Choroid plexus epithelial cell (primary cell): Measurements from ENCODE around the gene ROPN1L.

Experiments
- DNase-seq: peaks from one replicate; pipeline ENCODE4 v3.0.0-alpha.2; 2010; ENCODE audit warnings: low read depth
- H3K4me3 ChIP-seq: 2 replicates; pipeline ENCODE4 v1.5.1; 2011; ENCODE audit warnings: low read depth, mild to moderate bottlenecking, control low read depth, low read length, moderate library complexity
- TF ChIP-seq, protein P1 (sequence below): conservative IDR thresholded peaks from 2 replicates; pipeline ENCODE4 v1.5.1; 2011; ENCODE audit warnings: low read depth, mild to moderate bottlenecking, control low read depth, inconsistent platforms, low read length, moderate library complexity

Gene ROPN1L

DNA sequence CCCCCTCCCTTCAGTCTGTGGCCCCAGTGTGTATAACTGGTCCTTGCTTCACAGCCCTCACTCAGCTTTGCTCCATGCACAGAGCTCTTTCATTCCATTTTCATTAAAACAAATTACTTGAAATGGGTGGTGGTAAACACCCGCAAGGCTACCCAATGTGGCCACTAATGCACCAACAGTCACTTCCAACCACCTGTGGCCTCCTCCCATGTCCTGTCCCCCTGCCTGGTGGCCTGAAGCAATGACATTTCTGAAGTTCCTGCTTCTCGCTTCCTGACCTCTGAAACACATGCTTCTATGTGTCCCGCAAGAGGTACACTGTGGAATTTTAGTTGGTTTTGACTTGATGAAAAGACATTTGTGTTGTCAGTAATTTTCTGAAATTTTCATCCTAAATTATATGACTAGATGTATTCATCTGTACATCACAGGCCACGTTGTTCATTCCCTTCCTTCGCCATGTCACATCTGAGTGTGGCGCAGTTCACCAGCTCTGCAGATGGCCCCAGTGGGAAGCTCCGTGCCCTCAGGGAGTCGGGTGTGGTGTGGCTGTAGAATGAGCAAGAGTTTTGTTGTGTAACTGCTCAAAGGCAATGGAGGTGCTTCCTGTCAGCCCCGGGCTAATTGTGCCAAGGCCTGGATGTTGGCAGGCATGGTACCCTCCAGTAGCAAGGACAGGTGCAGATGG is 9.6 kb downstream of the ROPN1L start:
- TF ChIP-seq, protein P1, sequence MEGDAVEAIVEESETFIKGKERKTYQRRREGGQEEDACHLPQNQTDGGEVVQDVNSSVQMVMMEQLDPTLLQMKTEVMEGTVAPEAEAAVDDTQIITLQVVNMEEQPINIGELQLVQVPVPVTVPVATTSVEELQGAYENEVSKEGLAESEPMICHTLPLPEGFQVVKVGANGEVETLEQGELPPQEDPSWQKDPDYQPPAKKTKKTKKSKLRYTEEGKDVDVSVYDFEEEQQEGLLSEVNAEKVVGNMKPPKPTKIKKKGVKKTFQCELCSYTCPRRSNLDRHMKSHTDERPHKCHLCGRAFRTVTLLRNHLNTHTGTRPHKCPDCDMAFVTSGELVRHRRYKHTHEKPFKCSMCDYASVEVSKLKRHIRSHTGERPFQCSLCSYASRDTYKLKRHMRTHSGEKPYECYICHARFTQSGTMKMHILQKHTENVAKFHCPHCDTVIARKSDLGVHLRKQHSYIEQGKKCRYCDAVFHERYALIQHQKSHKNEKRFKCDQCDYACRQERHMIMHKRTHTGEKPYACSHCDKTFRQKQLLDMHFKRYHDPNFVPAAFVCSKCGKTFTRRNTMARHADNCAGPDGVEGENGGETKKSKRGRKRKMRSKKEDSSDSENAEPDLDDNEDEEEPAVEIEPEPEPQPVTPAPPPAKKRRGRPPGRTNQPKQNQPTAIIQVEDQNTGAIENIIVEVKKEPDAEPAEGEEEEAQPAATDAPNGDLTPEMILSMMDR: no peak
- no peak for DNase-seq
- no peak overlapping the region for H3K4me3 ChIP-seq

DNA sequence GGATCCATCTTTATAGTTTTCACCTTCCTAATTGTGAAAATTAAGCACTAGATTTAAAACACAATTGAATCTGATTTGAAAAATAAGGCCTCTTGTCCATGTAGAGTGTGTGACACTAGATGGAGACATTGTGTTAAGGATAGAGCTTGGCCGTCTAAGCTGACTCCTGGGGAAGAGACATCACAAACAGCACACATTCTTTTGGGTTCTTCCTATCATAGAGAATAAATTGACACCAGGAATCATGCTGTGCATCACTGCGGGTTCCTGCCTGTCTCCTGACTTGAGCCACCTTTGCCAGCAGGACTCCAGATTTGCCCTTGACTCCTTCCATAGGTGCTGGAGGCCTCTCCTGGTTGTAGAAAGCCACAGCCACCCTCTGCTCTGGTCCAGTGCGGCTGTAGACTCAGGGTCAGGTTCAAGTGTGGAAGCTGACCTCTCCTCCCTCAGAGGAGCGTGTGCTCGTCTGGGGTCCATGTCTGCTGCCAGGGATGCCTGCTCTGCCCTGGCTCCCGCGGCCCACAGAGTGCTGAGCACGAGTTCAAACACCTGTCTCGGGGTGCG is 11.2 kb downstream of the ROPN1L start:
- TF ChIP-seq, protein P1: peak; percentile 82
- DNase-seq: peak; percentile 95
- no peak overlapping the region for H3K4me3 ChIP-seq

DNA sequence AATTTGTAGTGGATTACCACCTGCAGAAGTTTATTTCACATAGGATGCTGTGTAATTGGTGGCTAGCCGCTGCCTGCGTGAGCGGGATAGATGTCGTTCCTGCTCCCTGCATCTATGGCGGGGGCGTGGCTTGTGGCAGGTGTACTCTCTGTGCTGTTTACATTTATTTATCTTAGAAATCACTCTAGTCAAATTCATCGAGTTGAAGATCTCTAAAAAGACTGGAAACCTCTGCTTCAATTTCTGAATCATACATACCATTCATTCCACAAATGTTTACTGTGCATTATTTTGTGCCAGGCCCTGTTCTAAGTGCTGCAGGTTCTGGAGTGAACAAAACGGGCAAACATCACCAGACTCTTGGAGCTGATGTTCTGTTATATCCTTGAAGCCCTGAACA is 11.9 kb downstream of the ROPN1L start:
- TF ChIP-seq, protein P1: no peak
- no peak overlapping the region for H3K4me3 ChIP-seq
- DNase-seq: peak; percentile 54

DNA sequence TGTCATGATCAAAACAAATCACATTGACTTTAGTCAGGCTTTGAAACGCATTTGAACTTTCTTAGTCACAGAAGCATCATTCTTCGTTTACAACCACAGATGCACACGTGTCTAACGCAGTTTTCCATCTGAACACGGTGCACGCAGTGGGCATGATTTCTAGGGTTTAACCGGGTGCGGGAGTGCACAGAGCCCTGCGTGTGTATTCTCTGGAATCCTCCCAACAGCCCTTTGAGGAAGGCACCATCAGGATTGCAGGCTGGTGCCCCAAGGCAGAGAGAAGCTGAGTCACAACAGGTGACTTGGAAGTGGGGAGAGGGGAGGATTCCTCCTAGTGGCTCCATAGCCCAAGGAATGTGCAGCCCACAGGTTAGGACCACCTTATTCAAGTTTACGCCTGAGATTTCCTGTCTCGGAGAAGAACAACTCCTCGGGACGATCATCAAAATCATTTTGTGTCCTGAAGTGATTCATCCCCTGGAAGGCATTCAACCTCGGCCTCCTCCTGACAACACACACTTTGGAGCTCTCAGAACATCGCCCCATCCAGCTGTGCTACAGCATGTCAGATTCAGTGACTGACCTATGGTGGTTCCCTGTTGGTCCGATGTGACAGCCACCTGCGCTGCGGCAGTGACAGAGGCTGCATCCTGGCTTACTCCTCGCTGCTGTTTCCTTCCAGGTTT is 13.1 kb downstream of the ROPN1L start:
- peak; percentile 67 for DNase-seq
- H3K4me3 ChIP-seq: no peak overlapping the region
- TF ChIP-seq, protein P1: no peak

DNA sequence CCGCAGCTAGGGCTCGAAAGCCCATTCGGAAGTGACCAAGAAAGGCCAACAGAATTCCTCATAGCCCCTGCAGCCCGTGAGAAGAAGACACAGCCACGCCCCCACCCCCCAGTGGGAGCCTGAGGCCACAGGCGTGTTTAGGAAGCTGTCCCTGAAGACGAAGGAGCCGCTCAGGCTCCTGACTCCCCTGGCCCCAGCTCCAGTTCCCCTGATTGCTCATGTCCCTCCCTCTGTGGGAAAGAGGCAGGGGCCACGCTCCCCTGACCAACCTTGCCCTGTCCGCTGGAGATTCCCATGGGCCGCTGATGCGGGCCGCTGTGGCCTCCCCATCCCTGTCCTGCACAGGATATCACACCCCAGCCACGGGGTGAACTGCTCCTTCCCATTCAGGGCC is 13.6 kb downstream of the ROPN1L start:
- no peak for DNase-seq
- TF ChIP-seq, protein P1: no peak
- H3K4me3 ChIP-seq: no peak overlapping the region

DNA sequence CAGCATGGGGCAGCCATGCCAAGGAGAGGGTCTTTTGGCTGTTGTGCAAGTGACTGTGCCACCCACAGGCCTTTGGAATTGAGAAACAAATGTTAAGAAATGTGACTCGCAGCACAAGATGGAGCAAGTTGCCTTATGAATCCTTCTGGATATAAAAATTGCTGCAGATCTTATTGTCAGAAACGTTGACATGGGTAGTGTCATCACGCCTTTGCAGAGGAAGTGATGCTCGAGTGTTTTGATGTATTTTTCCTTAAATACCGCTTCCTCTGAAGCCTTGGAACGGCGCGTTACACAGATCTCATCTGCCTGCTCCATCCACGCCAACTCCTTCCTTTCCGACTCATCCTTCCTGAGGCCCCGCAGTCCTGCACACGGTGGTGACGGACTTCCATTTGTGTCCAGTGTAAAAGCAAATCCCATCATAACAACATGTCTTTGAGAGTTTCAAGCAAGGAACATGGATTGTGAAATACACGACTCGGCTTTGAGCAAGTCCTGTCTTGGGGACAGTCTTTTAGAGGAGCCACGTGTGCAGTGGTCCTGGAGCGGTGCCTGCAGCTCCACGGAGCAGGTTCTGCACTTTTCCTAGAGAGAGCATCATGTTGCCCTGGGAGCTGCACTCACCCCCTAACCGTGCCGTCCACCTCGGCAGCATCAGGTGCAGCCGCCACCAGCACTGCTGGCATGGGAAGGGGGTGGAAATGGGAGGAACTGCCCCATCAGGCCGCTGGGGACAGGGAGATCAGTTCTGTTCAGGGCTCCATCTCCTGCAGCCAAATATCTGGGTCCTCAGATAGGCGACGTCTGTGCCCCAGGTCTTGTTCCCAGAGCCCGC is 15.1 kb downstream of the ROPN1L start:
- TF ChIP-seq, protein P1: no peak
- no peak overlapping the region for H3K4me3 ChIP-seq
- peak; percentile 34 for DNase-seq
